NCI-H2196 treated with DMSO at 0.1 percent for 48 hours (cell line): ENCODE data around the gene GSTCD.

Source experiments
- DNase-seq: peaks from one replicate; lab custom pipeline; 2025; ENCODE audit not compliant: unreplicated experiment; lab: John Stamatoyannopoulos, UW

GSTCD gene

DNA sequence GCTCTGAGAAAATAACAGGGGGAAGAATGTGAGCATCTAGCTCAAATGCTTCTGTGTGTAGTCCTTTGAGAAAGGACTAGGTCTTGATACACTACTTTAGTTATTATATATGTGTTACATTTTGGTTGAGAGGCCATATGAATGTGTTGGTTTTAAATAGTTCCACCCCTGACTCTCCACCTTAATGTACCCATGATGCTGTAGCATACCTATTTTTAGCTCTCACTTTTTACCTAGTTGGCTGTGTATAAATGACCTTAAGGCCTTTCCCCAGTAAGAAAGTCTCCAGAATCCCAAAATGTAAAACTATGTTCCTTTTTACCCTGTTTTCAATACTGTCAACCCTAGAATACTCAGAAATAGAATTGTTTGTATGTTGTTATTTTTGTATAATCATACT, 166.6 kb downstream of the GSTCD start:
- no peak for DNase-seq

DNA sequence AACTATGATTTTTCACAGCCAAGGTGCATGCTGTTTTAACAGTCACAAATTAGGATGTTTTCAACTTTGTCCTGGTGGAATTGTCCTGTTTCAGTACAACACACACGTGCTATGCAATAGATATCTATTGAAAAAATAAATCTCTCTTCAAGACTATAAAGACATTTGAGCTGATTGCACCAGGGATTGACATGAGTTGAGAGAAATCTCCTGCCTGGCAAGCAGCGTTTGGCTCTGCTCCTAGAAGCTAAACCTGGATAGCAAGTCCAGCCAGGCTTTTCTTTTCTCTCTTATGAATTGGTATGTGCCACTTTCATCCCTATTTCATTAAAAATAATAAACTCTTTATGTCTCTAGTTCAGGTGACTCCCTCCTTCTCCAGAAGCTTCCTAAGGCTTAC, 170.1 kb downstream of the GSTCD start:
- DNase-seq: no peak

DNA sequence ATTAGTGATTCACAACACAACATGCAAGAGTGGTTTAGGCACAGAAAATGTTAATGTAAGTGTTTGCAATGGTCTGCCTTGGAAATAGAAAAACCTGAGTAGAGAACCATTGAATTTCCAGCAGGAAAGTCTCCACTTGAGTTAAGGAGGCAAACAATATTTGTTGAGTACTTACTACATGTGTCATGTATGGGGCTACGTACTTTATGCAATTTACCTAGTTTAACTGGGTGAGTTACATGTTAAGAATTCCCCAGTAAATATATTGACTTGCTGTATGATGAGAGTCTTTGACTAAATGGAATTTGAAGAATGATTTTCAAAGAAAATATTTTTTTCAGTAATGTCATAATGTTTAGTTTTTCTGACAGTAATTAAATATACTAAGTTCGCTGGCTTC, 178.9 kb downstream of the GSTCD start:
- no peak for DNase-seq

DNA sequence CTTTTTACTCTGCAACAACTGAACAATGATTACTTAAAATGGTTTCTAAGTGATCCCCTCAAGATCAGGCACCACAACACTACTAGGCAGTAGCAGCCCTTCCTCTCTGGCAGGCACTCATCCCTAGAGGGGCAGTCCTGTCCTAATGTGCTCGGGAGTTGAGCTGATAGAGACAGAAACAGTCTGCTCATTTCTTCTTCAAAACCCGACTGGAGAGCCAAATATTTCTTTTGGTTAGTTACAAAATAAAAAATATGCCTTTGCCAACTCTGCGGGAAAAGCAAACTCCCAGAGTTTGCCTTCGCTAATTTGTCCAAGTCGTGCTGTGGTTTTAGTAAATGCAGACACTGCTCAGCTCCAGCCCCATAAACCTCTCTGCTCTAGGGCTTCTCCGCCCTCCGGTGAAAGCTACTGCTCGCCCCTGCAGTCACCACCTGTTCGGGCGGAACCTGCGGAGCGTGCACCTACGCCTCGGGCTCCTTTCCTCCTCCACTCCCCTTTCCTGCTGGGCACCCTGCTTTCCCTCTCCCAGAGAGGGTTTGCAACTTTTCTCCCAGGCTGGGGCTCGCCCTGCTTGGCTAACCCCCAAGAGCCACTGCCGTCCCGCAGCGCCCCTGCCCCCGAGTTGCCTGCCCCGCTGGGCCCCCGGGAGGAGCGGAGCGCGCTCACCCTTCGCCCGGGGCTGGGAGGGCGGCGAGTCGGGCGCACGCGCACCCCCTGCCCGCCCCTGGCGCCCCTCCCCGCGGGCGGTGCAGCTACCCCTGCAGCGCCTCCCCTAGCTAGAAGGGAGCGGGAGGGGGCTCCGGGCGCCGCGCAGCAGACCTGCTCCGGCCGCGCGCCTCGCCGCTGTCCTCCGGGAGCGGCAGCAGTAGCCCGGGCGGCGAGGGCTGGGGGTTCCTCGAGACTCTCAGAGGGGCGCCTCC, 186.3 kb downstream of the GSTCD start, which contains the start of gene NPNT:
NPNT (plus strand) TSS at position 812 of the 923 bp plus-strand sequence. CDS start 182 bp downstream, outside the sequence.
- no peak for DNase-seq

DNA sequence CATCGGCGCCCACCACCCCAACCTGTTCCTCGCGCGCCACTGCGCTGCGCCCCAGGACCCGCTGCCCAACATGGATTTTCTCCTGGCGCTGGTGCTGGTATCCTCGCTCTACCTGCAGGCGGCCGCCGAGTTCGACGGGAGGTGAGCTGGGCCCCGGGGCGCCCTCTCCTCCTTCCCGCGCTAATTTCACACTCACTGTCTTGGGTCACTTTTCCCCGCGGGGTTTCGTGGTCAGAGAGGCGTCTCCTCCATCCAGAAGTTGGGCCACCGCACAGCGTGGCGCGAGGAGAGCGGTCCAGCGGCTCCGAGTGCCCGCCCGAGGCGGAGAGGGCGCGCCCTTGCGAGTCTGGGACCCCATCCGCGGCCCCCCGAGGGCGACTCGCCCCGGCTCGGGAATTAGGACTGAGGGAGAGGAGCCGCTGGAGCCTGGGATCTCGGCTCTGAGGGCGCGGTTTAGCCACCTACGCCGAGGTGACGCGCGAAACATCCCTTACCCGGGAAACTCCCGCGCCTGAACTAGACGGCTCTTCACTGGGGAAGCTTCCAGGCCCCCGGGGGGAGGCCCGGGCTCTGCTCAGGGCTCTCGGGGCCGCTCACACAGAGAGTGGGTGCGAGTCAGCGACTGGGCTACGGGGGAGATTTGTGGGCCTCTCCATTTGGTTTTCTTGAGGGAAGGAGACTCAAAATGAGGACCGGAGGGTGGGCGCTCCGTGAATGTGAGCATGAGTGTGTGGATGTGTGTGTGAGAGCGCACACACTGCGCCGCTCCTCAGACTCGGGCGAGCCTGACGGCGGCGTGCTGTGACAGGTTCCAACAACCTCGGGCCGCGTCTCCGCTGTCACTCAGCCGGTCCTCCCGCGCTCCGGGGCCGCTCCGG, 187.2 kb downstream of the GSTCD start:
- DNase-seq: no peak

DNA sequence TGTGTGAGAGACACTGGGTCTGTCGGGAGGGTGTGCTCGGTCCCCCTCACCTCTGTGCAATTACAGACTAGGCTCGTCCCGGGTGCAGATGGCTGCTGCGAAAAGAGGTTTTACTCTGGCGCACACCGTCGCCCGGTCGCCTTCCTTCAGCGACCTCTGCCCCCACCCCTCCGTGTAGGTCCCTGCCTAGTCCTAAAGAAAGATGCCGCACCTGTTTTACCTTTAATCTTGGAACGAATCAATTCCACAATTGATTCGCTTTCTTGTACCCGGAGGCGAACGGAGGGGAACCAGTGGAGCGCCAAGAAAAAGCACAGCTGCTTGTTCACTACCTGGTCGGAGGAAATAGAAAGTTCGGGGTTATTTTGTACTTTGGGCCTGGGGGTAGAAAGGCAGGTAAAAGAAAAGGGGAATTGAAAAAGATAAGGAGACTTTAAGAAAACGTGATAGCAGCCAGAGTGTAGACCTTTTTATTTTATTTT, 187.9 kb downstream of the GSTCD start:
- no peak for DNase-seq
